SK-N-SH treated with all-trans-retinoic acid at 6 μM for 48 hours (cell line): ENCODE data around the gene DENND4B.

ENCODE experiments used
- ATAC-seq: fragments of 200-7000 bp; cut with Tn5 transposase; 3 replicates; pipeline ENCODE4 v1.9.1; 2020; ENCODE audit warnings: mild to moderate bottlenecking, moderate library complexity
- ARNTL ChIP-seq: fragments of 450-650 bp; formaldehyde crosslinking; IDR thresholded peaks from 2 replicates; pipeline ENCODE4 v1.5.0; 2020; ENCODE audit warnings: low read depth, mild to moderate bottlenecking, moderate library complexity, borderline replicate concordance
- CREB5 ChIP-seq: fragments of 250-450 bp; sonication (Bioruptor Pico); IDR thresholded peaks from 2 replicates; pipeline ENCODE4 v1.5.1; 2020; ENCODE audit warnings: low read depth, mild to moderate bottlenecking, moderate library complexity
- CSDC2 ChIP-seq: fragments of 250-450 bp; sonication (Bioruptor Pico); IDR thresholded peaks from 2 replicates; pipeline ENCODE4 v1.5.0; 2020; ENCODE audit warnings: mild to moderate bottlenecking, moderate library complexity
- GLIS3 ChIP-seq: fragments of 250-450 bp; sonication (Bioruptor Pico); IDR thresholded peaks from 2 replicates; pipeline ENCODE4 v1.5.0; 2020; ENCODE audit warnings: mild to moderate bottlenecking, moderate library complexity
- OSR1 ChIP-seq: fragments of 250-450 bp; sonication (Bioruptor Pico); IDR thresholded peaks from 2 replicates; pipeline ENCODE4 v1.8.0; 2022; ENCODE audit warnings: moderate library complexity, mild to moderate bottlenecking, inconsistent platforms
- PATZ1 ChIP-seq: fragments of 250-450 bp; sonication (Bioruptor Pico); IDR thresholded peaks from 2 replicates; pipeline ENCODE4 v1.8.0; 2020; ENCODE audit warnings: mild to moderate bottlenecking, moderate library complexity, borderline replicate concordance
- TCF4 ChIP-seq: fragments of 250-450 bp; sonication (Bioruptor Pico); IDR thresholded peaks from 2 replicates; pipeline ENCODE4 v1.8.0; 2021; ENCODE audit warnings: mild to moderate bottlenecking, moderate library complexity, borderline replicate concordance
- TOX ChIP-seq: fragments of 250-450 bp; sonication (Bioruptor Pico); IDR thresholded peaks from 2 replicates; pipeline ENCODE4 v1.8.0; 2021; ENCODE audit warnings: mild to moderate bottlenecking, moderate library complexity, borderline replicate concordance
- ZC3H10 ChIP-seq: fragments of 250-450 bp; sonication (Bioruptor Pico); IDR thresholded peaks from 2 replicates; pipeline ENCODE4 v1.5.1; 2021; ENCODE audit warnings: mild to moderate bottlenecking, moderate library complexity
- ZFP3 ChIP-seq: fragments of 250-450 bp; sonication (Bioruptor Pico); IDR thresholded peaks from 2 replicates; pipeline ENCODE4 v1.5.0; 2020; ENCODE audit warnings: mild to moderate bottlenecking, moderate library complexity
- ZFP30 ChIP-seq: fragments of 450-650 bp; formaldehyde crosslinking; IDR thresholded peaks from 2 replicates; pipeline ENCODE4 v1.5.0; 2022; ENCODE audit warnings: mild to moderate bottlenecking, moderate library complexity
- ZNF565 ChIP-seq: fragments of 450-650 bp; formaldehyde crosslinking; conservative IDR thresholded peaks from 2 replicates; pipeline ENCODE4 v1.5.0; 2020; ENCODE audit warnings: low read depth, mild to moderate bottlenecking, moderate library complexity
- ZNF70 ChIP-seq: fragments of 450-650 bp; formaldehyde crosslinking; IDR thresholded peaks from 2 replicates; pipeline ENCODE4 v1.5.0; 2020; ENCODE audit warnings: mild to moderate bottlenecking, moderate library complexity
- TF ChIP-seq, protein P1 (sequence below): fragments of 250-450 bp; sonication (Bioruptor Pico); IDR thresholded peaks from 2 replicates; pipeline ENCODE4 v1.8.0; 2021; ENCODE audit warnings: low read depth, mild to moderate bottlenecking, moderate library complexity, borderline replicate concordance
- TF ChIP-seq, protein P2 (sequence below): fragments of 250-450 bp; sonication (Bioruptor Pico); IDR thresholded peaks from 2 replicates; pipeline ENCODE4 v1.5.0; 2020; ENCODE audit warnings: mild to moderate bottlenecking, moderate library complexity

The DENND4B gene

GRCh38 chr1:153991806-153992205 is 45.3 kb upstream of the DENND4B start:
- no peak for ATAC-seq
- TF ChIP-seq PATZ1 (CRISPR knock-in tag) (no peak), ZFP3 (CRISPR knock-in tag) (no peak), OSR1 (CRISPR knock-in tag) (no peak), CSDC2 (CRISPR knock-in tag) (no peak), ZNF70 (no peak), CREB5 (CRISPR knock-in tag) (no peak), TOX (CRISPR knock-in tag) (no peak), ZFP30 (CRISPR knock-in tag) (no peak), ZNF565 (CRISPR knock-in tag) (no peak)
- TF ChIP-seq, protein P1, sequence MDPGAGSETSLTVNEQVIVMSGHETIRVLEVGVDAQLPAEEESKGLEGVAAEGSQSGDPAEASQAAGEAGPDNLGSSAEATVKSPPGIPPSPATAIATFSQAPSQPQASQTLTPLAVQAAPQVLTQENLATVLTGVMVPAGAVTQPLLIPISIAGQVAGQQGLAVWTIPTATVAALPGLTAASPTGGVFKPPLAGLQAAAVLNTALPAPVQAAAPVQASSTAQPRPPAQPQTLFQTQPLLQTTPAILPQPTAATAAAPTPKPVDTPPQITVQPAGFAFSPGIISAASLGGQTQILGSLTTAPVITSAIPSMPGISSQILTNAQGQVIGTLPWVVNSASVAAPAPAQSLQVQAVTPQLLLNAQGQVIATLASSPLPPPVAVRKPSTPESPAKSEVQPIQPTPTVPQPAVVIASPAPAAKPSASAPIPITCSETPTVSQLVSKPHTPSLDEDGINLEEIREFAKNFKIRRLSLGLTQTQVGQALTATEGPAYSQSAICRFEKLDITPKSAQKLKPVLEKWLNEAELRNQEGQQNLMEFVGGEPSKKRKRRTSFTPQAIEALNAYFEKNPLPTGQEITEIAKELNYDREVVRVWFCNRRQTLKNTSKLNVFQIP, result no peak
- TF ChIP-seq, protein P2, sequence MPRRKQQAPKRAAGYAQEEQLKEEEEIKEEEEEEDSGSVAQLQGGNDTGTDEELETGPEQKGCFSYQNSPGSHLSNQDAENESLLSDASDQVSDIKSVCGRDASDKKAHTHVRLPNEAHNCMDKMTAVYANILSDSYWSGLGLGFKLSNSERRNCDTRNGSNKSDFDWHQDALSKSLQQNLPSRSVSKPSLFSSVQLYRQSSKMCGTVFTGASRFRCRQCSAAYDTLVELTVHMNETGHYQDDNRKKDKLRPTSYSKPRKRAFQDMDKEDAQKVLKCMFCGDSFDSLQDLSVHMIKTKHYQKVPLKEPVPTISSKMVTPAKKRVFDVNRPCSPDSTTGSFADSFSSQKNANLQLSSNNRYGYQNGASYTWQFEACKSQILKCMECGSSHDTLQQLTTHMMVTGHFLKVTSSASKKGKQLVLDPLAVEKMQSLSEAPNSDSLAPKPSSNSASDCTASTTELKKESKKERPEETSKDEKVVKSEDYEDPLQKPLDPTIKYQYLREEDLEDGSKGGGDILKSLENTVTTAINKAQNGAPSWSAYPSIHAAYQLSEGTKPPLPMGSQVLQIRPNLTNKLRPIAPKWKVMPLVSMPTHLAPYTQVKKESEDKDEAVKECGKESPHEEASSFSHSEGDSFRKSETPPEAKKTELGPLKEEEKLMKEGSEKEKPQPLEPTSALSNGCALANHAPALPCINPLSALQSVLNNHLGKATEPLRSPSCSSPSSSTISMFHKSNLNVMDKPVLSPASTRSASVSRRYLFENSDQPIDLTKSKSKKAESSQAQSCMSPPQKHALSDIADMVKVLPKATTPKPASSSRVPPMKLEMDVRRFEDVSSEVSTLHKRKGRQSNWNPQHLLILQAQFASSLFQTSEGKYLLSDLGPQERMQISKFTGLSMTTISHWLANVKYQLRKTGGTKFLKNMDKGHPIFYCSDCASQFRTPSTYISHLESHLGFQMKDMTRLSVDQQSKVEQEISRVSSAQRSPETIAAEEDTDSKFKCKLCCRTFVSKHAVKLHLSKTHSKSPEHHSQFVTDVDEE (CRISPR knock-in tag), result no peak

DNA sequence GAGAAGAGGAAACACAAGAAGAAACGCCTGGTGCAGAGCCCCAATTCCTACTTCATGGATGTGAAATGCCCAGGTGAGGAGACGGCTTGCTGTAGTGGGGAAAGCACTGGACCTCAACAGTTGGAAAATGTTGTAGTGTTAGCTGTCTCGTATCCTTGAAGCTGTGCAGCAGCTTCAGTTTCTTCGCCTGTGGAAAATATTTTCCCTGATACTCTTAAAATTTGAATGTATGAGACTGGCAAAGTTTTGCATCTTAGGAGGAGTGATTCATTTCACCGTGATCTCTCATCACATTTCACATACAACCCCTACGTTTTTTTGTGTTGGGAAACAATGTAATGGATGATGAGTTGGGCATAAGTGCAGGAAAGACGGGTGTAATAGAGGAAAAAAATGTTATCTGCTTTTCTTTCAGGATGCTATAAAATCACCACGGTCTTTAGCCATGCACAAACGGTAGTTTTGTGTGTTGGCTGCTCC is 44.7 kb upstream of the DENND4B start:
- no peak for ATAC-seq

More for the DNA sequence above, 44.7 kb upstream of the DENND4B start:
- no peak for TF ChIP-seq ARNTL
- no peak for TF ChIP-seq OSR1 (CRISPR knock-in tag)
- TF ChIP-seq ZNF565 (CRISPR knock-in tag), result no peak
- TF ChIP-seq TCF4 (CRISPR knock-in tag), result no peak
- TF ChIP-seq GLIS3 (CRISPR knock-in tag), result no peak
- TF ChIP-seq ZFP30 (CRISPR knock-in tag), result no peak
- no peak for TF ChIP-seq TOX (CRISPR knock-in tag)
- TF ChIP-seq ZNF70, result no peak
- TF ChIP-seq CREB5 (CRISPR knock-in tag), result no peak
- no peak for TF ChIP-seq PATZ1 (CRISPR knock-in tag)
- TF ChIP-seq ZC3H10, result no peak
- TF ChIP-seq, all 23 proteins: peak for 0
